B cell (primary cell): ENCODE data around the gene PSMD10. TPM values are rescaled to one million over a fixed set of nuclear protein-coding genes. Genes with fewer than 3 reads are reported as not detected.

Source experiments
- ATAC-seq: fragments of 200-7000 bp; cut with Tn5 transposase; one replicate; pipeline ENCODE4 v1.10.0; 2021; ENCODE audit warnings: low read depth, mild to moderate bottlenecking, moderate number of reproducible peaks, moderate library complexity
- CTCF ChIA-PET: fragments of 350-600 bp; sonication (Branson Sonifier 250); formaldehyde crosslinking; loops from one replicate; lab custom pipeline; 2021; ENCODE audit warnings: antibody characterized with exemption, inconsistent platforms; lab: Charles Lee
- POLR2A ChIA-PET: fragments of 350-600 bp; sonication (Branson Sonifier 250); formaldehyde crosslinking; loops from one replicate; lab custom pipeline; 2021; ENCODE audit warnings: antibody characterized with exemption; lab: Charles Lee
- DNase-seq: peaks from one replicate; pipeline ENCODE4 v3.0.0; 2013
- H2AFZ ChIP-seq: 2 replicates; pipeline ENCODE4 v1.6.1; 2012; ENCODE audit warnings: mild to moderate bottlenecking, low read depth, low read length; ENCODE audit not compliant: insufficient read depth, poor library complexity, severe bottlenecking
- H3K27ac ChIP-seq, 2 donors: 1 replicate in 1 of 2; 2 replicates in 1 of 2; pipeline ENCODE4 v1.5.1; 2012 to 2013; ENCODE audit warnings: low read length in 2 of 2, mild to moderate bottlenecking in 2 of 2, moderate library complexity in 1 of 2
- H3K27me3 ChIP-seq, 4 experiments: fragments of 200-600 bp in 1 of 4; sonication (generic) in 1 of 4; replicated peaks in 1 of 4; 1 replicate in 2 of 4; 2 replicates in 2 of 4; pipeline versions ENCODE4 v1.6.1 to v1.7.0; 2013 to 2016; ENCODE audit warnings: low read length in 3 of 4, mild to moderate bottlenecking in 2 of 4, mixed read lengths in 1 of 4, moderate library complexity in 1 of 4; ENCODE audit not compliant: insufficient read depth in 4 of 4, control insufficient read depth in 3 of 4; ENCODE audit errors: control extremely low read depth in 1 of 4
- H3K36me3 ChIP-seq, 2 experiments: replicated peaks in 1 of 2; 1 replicate in 1 of 2; 2 replicates in 1 of 2; pipeline versions ENCODE4 v1.6.1 to v1.7.1; 2013; ENCODE audit warnings: low read length in 1 of 2; ENCODE audit not compliant: insufficient read depth in 2 of 2, control insufficient read depth in 1 of 2; ENCODE audit errors: control extremely low read depth in 1 of 2, extremely low read depth in 1 of 2
- H3K4me1 ChIP-seq, 2 donors: fragments of 200-600 bp in 1 of 2; sonication (generic) in 1 of 2; 1 replicate in 1 of 2; 2 replicates in 1 of 2; pipeline versions ENCODE4 v1.5.1 to v1.6.1; 2013 to 2017; ENCODE audit warnings: low read length in 2 of 2; ENCODE audit not compliant: control insufficient read depth in 2 of 2, insufficient read depth in 2 of 2
- H3K4me2 ChIP-seq: replicated peaks from 2 replicates; pipeline ENCODE3; 2012; ENCODE audit warnings: mild to moderate bottlenecking, low read depth, low read length; ENCODE audit not compliant: poor library complexity, severe bottlenecking
- H3K4me3 ChIP-seq, 5 experiments: fragments of 200-600 bp in 1 of 5; sonication (generic) in 1 of 5; 1 replicate in 3 of 5; 2 replicates in 2 of 5; pipeline versions ENCODE4 v1.5.1 to v1.7.0; 2011 to 2016; ENCODE audit warnings: low read length in 4 of 5, mild to moderate bottlenecking in 4 of 5, low read depth in 2 of 5, control low read depth in 1 of 5, moderate library complexity in 1 of 5; ENCODE audit not compliant: insufficient read depth in 1 of 5; ENCODE audit errors: control extremely low read depth in 1 of 5, extremely low read depth in 1 of 5
- H3K79me2 ChIP-seq: fragments of 200-600 bp; sonication (generic); one replicate; pipeline ENCODE4 v1.6.0; 2016; ENCODE audit warnings: low read length; ENCODE audit not compliant: control insufficient read depth, insufficient read depth
- H3K9ac ChIP-seq: fragments of 200-600 bp; sonication (generic); 2 replicates; pipeline ENCODE4 v1.6.1; 2017; ENCODE audit warnings: mild to moderate bottlenecking, low read length, moderate library complexity
- H3K9me3 ChIP-seq, 3 donors: one replicate each; pipeline versions ENCODE4 v1.6.1 to v1.7.1; 2013; ENCODE audit warnings: low read length in 2 of 3; ENCODE audit not compliant: control insufficient read depth in 2 of 3, insufficient read depth in 1 of 3; ENCODE audit errors: control extremely low read depth in 1 of 3
- H4K20me1 ChIP-seq: 2 replicates; pipeline ENCODE4 v1.6.0; 2012; ENCODE audit warnings: mild to moderate bottlenecking, low read length; ENCODE audit not compliant: insufficient read depth, control insufficient read depth, poor library complexity, severe bottlenecking
- H3K27ac Mint-ChIP-seq: one replicate; pipeline ENCODE4 v1.8.0; 2021; ENCODE audit warnings: mixed read lengths
- H3K27me3 Mint-ChIP-seq: one replicate; pipeline ENCODE4 v1.8.0; 2021; ENCODE audit warnings: mixed read lengths
- H3K4me1 Mint-ChIP-seq: one replicate; pipeline ENCODE4 v1.8.0; 2021; ENCODE audit warnings: mixed read lengths
- H3K4me3 Mint-ChIP-seq: one replicate; pipeline ENCODE4 v1.8.0; 2021; ENCODE audit warnings: mixed read lengths
- H3K9me3 Mint-ChIP-seq: one replicate; pipeline ENCODE4 v1.8.0; 2022; ENCODE audit warnings: mixed read lengths; ENCODE audit not compliant: insufficient read depth
- CTCF ChIP-seq: fragments of 200-600 bp; IDR thresholded peaks from one replicate; pipeline ENCODE4 v1.8.0; 2022; ENCODE audit warnings: antibody characterized with exemption, mild to moderate bottlenecking
- EZH2 ChIP-seq: IDR thresholded peaks from 2 replicates; pipeline ENCODE4 v1.6.1; 2012; ENCODE audit warnings: borderline replicate concordance, low read depth, mild to moderate bottlenecking, moderate library complexity, low read length; ENCODE audit not compliant: insufficient read depth, poor library complexity, severe bottlenecking
- WGBS: methylation state at CpG from one replicate; pipeline ENCODE4 v1.1.5; 2013; ENCODE audit warnings: missing lambda C conversion rate; ENCODE audit not compliant: insufficient coverage; 5-methylcytosine and 5-hydroxymethylcytosine counted together
- intact Hi-C: fragments of 100-400 bp; cut with micrococcal nuclease; formaldehyde crosslinking; loops from one replicate; pipeline ENCODE4 v1.10.0; 2022
- polyA plus RNA-seq: library from polyadenylated mRNA; depleted of rRNA; stranded (reverse); fragments of >200 nt; gene quantifications from 2 replicates; pipeline ENCODE4 v1.2.3, GENCODE V29; 2012
- total RNA-seq, 2 donors: library from RNA; stranded (reverse); fragments of 120-200 nt in 1 of 2; gene quantifications; 1 replicate in 1 of 2; 2 replicates in 1 of 2; pipeline versions ENCODE4 v1.2.3 to v1.2.4, GENCODE V29; 2013 to 2022

Gene PSMD10
- total and polyA plus RNA-seq, 2 donors (not counting 1 experiment from before 2014, with no cell fraction given): 9.6 to 22.6 TPM

GRCh38 chrX:108121291-108121690 lies 29.9 kb upstream of the PSMD10 start:
- no peak overlapping the region for H3K27ac ChIP-seq
- CTCF ChIA-PET: no interaction called here
- POLR2A ChIA-PET: no interaction called here
- DNase-seq: no peak
- H3K36me3 ChIP-seq: no peaks in the 10 kb centered on the region
- H4K20me1 ChIP-seq: no peaks in the 10 kb centered on the region
- WGBS: 100% methylated on average over 3 of the region's 3 CpGs
- no peaks in the 10 kb centered on the region for H3K27me3 ChIP-seq
- no peak overlapping the region for H3K4me2 ChIP-seq
- H3K9me3 Mint-ChIP-seq: no peaks in the 10 kb centered on the region
- no peak overlapping the region for H2AFZ ChIP-seq
- H3K79me2 ChIP-seq: no peaks in the 10 kb centered on the region
- TF ChIP-seq CTCF: no peak
- TF ChIP-seq EZH2: no peak
- intact Hi-C loops: no loop called here
- H3K4me1 Mint-ChIP-seq: no peaks in the 10 kb centered on the region
- H3K9me3 ChIP-seq: no peaks in the 10 kb centered on the region
- H3K27ac Mint-ChIP-seq: no peak overlapping the region
- no peak overlapping the region for H3K4me3 Mint-ChIP-seq
- no peaks in the 10 kb centered on the region for H3K4me1 ChIP-seq
- no peak for ATAC-seq
- H3K27me3 Mint-ChIP-seq: no peaks in the 10 kb centered on the region
- no peak overlapping the region for H3K9ac ChIP-seq
- H3K4me3 ChIP-seq: no peak overlapping the region

GRCh38 chrX:108117988-108118387 lies 26.6 kb upstream of the PSMD10 start:
- Histone ChIP-seq H3K9ac (no peak overlapping the region), H4K20me1 (no peaks in the 10 kb centered on the region), H3K27ac (no peak overlapping the region), H3K4me1 (no peaks in the 10 kb centered on the region), H3K4me3 (no peak overlapping the region), H3K79me2 (peaks cover 3% of the 10 kb centered on the region), H3K4me2 (no peak overlapping the region), H2AFZ (no peak overlapping the region), H3K36me3 (no peaks in the 10 kb centered on the region), H3K9me3 (no peaks in the 10 kb centered on the region), H3K27me3 (no peaks in the 10 kb centered on the region)
- Mint-ChIP-seq H3K27ac (no peak overlapping the region), H3K4me1 (peaks cover 8% of the 10 kb centered on the region), H3K9me3 (no peaks in the 10 kb centered on the region), H3K27me3 (no peaks in the 10 kb centered on the region), H3K4me3 (no peak overlapping the region)
- no peak for TF ChIP-seq EZH2
- no peak for TF ChIP-seq CTCF
- WGBS: no CpG with 5 or more reads among the region's 3 CpGs
- CTCF ChIA-PET: no interaction called here
- no peak for ATAC-seq
- POLR2A ChIA-PET: no interaction called here
- intact Hi-C loops: no loop called here
- DNase-seq: no peak
